ENCODE results near the gene ETV7.
"Not testable (repeated sequence)": the region's sequence is repeated elsewhere in the genome, so short reads cannot be mapped to it uniquely, and the experiment has no call there.

Gene ETV7

GRCh38 chr6:36363371-36363752 is 24.1 kb downstream of the ETV7 start:
- DNase-seq = not testable (repeated sequence)

- DNase-seq = no peak
Measured at GRCh38 chr6:36362551-36363370, 24.7 kb downstream of the ETV7 start.

DNA sequence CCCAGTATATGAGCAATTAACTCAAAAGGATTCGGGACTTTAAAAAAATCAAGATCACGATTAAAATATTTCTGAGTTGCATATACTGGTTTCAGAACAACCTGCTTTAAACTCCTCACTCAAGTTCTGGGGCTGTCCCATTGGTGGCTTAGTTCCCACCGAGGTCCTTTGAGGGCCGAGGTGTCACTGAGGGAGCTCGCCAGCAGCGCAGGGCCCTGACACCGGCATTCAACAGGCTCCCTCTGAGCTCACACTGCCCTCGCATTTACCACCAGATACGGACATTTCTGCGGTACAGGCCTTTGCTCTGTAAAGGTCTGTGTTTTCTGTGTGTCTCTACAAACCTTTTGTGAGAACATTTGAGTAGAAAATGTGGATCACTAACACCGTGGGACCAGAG is 26.4 kb downstream of the ETV7 start:
- no peak for DNase-seq

DNA sequence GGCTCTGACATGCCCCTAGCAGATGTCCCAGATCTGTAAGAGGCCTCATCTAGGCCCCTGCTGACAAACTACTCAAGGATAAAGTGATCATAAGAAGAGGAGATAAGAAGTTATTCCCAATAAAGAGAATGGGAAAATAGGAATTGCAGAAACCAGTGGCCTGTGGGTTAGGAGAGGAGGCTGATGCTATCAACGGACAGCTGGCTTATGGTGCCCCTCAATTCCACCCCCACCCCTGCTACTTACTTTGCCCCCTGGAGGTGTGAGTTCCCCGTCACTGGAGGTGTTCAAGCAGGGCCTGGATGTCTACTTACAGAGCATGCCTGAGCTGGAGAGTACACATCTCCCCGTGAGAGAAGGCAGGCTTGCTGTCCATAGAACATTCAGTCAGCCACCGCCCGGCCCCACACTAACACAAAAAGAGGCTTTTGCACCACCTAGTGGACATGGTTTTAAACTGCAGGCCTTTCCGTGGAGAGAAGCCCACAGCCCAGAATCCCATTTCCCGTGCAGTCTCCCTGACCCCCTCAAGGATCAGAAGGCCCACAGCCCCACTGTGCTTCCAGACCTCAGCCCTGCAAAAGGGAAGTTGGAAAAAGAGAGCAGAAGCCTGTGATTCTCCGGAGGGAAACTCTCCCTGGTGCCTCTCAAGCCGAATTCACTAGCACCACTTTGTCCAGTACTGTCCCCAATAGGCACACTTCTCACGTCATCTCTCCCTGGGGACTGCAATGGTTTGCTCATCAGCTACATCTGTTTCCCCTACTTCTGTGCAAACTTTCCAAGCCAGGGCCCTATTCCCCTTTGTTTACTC is 27.0 kb downstream of the ETV7 start:
- peak; percentile 63 for DNase-seq

DNA sequence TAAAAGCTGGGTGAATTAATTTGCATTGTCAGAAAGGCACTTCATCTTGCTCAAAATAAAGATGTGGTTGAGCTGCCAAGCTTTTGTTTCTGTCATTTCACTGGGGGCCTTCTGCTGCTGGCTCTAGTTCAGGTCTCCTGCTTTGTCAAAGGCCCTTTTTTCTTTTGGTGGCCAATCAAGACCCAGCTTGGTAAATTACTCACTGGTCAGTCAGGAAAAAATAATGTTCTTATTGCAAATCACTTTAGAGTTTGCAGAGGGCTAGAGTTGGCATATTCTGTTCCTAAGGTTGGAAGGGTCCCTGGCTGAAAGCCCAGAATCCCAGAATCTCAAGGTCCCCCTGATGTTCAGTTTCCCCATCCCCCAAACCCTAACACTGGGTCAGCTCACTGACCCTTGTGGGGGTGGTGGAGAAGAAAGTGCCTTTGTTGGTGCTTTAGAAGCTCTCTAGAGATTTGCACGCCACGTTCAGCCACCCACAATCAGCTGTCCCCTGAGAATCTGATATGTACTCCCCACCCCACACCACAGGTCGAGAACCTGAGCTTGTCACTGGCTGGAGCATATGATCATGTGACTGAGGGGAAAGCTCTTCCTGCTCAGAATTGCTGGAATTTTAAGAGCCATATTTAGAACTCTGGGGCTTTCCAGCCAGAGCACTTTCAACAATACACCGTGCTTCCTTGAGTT is 29.1 kb downstream of the ETV7 start:
- peak; percentile 23 for DNase-seq

DNA sequence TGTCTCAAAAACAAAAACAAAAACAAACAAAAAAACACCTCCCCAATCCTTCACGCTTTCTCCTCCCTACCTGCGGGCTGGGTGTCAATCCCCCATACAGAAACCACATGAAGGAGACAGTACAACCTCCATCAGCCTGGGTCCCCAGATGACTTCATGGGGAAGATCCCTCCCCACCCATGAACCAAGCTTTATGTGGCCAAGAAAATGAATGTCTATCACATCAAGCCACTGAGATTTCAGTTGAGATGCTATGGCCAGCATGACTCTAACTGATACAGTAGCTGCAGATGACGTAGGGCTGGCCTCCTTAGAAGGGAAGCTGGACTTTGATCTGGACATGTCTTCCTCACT is 29.6 kb downstream of the ETV7 start:
- DNase-seq = peak; percentile 15

- no peak for DNase-seq
Measured at GRCh38 chr6:36355819-36356218, 31.6 kb downstream of the ETV7 start.

DNA sequence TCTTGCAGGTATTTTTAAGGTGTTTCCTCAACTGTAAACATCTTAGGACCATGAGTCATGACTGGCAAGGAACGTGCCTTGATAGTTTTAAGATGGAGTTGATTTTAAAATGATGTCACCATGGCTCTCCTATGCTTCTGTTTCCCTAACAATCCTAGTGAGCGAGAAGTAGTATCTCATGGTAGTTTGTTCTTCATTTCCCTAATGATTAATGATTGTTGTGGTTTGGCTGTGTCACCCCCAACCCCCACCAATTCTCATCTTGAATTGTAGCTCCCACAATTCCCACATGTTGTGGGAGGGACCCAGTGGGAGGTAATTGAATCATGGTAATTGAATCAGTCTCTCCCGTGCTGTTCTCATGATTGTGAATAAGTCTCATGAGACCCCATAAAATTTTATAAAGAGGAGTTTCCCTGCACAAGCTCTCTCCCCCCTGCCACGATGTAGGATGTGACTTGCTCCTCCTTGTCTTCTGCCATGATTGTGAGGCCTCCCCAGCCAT is 34.0 kb downstream of the ETV7 start:
- no peak for DNase-seq

DNA sequence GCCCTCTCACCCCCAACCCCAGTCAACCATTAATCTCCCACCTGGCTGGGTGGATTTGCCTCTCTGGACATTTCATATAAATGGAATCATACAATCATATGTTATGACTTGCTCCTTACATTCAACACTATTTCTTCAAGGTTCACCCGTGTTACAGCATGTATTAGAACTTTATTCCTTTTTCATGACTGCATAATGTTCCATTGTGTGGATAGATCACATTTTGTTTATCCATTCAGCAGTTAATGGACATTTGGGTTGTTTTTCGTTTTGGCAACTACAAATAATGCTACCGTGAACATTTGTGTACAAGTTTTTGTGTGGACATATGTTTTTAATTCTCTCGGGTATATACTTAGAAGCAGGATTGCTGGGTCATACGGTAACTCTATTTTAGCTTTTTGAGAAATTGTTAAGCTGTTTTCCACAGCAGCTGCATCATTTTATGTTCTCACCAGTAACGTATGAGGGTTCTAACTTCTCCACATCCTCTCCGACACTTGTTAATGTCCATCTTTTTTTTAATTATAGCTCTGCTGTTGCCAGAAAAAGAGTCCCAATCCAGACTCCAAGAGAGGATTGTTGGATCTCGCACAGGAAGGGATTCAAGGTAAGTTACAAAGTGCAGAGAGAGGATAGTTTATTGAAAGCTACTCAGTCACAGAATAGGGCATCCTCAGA is 34.9 kb downstream of the ETV7 start:
- no peak for DNase-seq

DNA sequence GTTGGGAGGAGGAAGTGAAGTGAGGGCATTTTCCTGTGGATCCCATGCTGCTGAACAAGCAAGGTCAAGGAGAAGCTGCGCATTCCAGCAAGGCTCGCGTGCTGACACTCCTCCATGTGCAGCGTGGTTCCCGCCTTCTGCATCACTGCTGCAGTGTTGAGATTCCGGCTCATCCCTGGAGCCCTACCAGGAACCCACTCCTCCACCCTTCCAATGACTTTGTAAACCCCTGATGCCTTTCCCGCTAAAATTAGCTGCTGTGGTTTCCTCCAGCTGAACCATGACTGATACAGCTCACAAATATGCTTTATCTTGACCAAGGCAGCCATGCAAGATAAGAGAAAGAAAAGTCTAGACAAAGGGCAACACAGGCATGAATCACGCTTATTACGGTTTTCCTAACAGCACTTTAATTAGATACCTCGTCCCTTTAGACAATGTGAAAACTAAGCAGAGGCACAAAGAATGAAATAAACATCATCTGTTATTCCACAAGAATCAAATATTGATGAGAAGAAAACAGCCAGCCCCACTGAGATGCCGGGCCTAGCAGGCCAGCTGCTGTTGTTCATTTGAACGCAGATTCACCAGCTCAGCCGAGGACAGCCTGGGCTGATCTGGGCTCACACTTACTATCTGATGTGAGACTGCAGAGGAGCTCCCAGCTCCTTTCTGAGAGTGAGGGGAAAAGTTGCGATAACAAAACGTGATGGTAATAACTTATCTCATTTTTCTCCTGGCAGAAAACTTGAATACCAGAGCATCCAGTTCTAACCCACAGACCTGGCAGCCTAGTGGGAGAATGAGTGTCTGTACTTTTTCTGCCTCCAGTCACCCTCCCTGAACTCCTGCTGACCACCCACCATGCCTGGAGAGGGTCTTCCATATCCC is 36.5 kb downstream of the ETV7 start:
- no peak for DNase-seq

GRCh38 chr6:36350082-36350481 is 37.4 kb downstream of the ETV7 start:
- no peak for DNase-seq

DNA sequence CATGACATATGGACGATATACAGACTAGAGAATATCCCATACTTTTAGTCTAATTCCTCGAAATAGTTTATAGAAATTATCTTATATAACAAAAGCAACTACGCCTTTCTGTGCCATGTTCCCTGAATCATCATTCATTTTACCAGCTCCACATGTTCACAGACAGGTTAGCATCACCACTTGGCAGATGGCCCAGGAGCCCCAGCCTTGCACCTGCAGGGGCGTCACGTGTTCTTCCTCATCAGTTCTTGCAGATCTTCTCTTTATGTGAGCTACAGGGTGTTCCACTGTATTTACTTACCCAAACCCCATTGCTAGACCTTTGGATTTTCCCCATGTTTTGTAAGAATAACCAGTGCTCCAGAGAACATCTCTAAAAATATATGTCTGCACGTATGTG is 38.2 kb downstream of the ETV7 start:
- DNase-seq = no peak

DNA sequence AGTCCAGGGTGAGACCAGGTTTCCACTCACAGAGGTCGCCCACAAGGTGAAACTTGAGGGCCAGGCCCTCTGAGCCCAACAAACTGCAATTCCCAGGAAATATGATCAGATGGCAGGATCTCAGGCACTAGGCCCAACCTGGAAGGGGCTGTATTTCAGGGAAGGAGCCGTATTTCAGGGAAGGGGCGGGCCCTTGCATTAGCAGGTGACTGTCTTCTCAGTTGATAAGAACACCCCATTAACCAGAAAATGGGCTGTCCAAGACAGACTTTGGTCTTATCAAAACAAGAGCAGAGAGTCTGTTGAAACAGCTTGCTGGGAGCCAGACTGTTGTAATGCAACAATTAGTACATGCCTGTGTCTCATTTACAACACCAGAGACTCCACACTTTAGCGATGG is 39.8 kb downstream of the ETV7 start:
- no peak for DNase-seq

DNA sequence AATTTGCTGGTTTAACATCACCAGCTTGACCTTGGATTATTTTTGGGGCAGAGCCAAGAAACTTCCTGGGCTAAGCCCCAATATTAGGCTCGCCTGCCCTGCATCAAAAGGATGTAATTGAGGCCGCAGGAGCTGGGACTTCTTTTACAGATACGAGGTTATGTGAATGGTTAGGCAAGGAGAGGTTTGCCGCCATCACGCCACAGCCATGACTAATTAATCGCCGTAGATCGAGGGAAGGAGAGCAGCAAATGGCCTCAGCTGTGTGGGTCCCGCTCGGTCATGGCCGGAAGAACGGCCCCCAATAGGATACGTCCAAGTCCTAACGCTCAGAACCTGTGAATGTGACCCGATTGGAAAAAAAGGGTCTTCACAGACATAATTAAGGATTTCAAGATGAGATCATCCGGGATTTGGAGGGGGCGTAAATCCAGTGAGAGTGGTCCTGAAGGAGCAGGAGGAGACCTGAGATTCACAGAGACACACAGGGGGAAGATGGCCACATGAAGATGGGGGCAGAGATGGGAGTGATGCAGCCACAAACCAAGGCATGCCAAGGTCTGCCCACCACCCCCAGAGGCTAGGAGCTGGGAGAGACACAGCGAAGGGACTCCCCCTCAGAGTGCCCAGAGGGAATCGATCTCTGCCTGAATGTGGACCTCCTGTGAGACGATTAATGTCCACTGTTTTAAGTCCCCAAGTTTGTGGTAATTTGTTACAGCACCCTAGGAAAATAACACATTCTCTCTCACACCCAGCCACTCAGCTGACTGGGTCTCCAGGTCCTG is 40.8 kb downstream of the ETV7 start:
- DNase-seq = no peak

DNA sequence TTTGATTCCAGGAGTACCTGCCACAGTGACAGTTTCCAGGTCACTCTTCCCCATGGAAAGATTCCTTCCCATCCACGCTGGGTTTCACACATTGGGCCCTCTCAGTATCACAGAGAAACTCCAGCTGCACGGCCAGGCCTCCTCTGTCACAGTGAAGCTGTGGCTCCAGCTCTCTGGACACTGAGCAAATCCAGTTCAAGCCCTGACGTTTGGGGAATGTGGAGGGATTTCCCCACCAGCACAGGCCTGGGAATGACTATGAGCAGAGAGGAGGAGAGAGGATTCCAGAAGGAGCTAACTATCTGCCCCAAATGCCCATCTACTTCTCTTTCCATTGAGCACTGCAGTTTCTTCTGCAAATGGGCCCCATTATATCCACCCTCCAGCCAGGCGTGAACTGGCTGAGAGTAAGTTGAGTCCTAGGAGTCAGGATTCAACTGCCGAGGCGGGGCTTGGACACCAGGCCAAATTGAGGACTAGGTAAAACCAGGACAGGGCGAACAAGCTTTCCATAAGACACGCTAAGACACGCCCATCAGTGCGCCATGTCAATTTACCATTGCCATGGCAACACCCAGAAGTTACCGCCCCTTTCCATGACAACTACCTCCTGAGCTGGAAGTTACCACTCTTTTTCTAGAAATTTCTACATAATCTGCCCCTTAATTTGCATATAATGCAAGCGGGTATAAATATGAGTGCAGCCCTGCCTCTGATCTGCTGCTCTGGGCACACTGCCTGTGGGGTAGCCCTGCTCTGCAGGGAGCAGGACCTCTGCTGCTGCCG is 41.6 kb downstream of the ETV7 start:
- no peak for DNase-seq

DNA sequence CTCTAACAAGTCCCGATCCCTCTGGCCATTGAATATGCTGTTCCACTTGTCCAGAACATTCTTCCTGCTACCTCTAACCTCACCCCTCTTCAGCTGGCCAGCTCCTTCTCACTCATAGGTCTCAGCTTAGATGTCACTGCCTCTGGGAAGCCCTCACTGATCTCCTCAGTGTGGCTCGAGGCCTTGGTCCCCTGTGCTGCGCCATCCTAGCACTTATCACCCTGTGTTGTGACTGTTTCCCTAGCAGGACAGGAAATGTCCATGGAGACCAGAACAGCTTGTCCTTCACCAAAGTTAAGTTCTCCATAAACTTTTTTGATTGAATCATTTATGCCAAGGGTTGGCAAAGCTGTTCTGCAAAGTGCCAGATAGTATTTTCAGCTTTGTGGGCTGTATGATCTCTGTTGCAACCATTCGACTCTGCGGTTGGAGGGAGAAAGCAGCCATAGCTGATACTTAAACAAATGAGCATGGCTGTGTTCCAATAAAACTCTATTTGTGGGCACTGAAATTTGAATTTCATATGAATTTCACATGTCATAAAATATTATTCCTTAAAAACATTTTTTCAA is 44.3 kb downstream of the ETV7 start:
- DNase-seq = no peak

DNA sequence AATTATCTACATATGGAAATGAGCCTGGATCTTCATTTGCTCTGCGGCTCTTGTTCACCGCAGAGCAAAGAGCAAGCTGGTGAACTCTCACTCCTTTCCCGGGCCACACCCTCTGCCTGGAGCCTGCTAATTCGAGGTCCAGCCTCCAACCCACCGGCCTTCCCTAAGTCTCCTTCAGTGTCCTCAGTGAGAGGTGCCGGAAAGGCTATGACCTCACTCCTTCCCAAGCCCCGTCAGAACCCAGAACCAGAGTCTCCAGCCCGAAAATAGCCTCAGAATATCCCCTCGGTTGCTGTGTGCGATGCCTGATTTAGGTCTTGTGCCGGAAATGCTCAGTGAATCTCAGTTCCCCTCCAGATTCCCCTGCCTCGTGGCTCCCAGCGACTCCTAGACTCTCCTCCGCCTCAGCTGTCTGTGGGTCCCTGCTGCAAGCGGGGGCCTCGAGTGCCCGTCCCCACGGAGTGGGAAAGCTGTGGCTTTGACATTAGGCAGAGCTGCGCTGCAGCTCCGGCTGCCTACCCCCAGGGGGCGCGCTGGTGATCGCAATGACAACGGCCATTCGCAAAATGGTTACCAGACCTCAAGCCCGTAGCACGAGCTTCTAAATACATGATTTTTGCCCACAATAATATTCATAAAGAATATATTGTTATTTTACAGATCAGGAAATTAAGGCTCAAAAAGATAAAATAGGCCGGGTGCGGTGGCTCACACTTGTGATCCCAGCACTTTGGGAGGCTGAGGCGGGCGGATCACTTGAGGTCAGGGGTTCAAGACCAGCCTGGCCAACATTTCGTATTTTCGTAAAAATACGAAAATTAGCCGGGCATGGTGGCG is 46.6 kb downstream of the ETV7 start:
- DNase-seq = peak; percentile 76

- DNase-seq = no peak
Measured at GRCh38 chr6:36340306-36340617, 47.2 kb downstream of the ETV7 start.

DNA sequence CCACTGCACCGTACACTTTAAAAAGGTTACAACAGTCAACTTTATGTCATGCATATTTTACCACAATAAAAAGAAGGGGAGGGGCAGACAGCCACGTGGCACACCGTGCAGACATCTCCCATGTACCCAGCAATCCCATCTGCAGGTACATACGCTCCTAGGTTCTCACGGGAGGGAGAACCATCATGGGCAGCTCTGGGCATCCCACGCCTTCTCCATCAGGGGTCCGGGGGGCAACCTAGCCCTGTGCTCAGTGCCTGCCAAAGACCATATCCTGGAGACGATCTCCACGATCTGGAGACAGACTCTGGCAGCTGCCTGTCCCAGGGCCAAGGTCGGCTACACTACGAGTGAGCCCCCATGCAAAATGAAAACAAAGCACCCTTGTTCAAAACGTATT is 48.3 kb downstream of the ETV7 start:
- no peak for DNase-seq

Data from right kidney (tissue), 1 donor.